CD14-positive monocyte (primary cell): ENCODE measurements around the gene MSH2. TPM values are rescaled to one million over a fixed set of nuclear protein-coding genes. Genes with fewer than 3 reads are reported as not detected.

Experiments used
- DNase-seq, 3 donors: peaks; one replicate each; pipeline ENCODE4 v3.0.0-alpha.2; 2011 to 2022
- H2AFZ ChIP-seq: 2 replicates; pipeline ENCODE4 v1.6.0; 2012; ENCODE audit warnings: mild to moderate bottlenecking, low read depth, low read length, inconsistent platforms; ENCODE audit not compliant: insufficient read depth, poor library complexity, severe bottlenecking
- H3K27ac ChIP-seq, 2 donors: 1 replicate in 1 of 2; 2 replicates in 1 of 2; pipeline ENCODE4 v1.5.1; 2012 to 2013; ENCODE audit warnings: low read length in 2 of 2, control low read depth in 1 of 2, inconsistent platforms in 1 of 2, low read depth in 1 of 2, mild to moderate bottlenecking in 1 of 2
- H3K27me3 ChIP-seq, 2 donors: one replicate each; pipeline versions ENCODE4 v1.6.0 to v1.6.1; 2011 to 2013; ENCODE audit warnings: low read length in 2 of 2; ENCODE audit not compliant: control insufficient read depth in 2 of 2, insufficient read depth in 2 of 2
- H3K36me3 ChIP-seq, 2 donors: replicated peaks in 1 of 2; 1 replicate in 1 of 2; 2 replicates in 1 of 2; pipeline versions ENCODE4 v1.5.1 to v1.6.1; 2012 to 2013; ENCODE audit warnings: low read length in 2 of 2, control low read depth in 1 of 2, inconsistent platforms in 1 of 2, mild to moderate bottlenecking in 1 of 2; ENCODE audit not compliant: insufficient read depth in 2 of 2, control insufficient read depth in 1 of 2
- H3K4me1 ChIP-seq, 2 donors: 1 replicate in 1 of 2; 2 replicates in 1 of 2; pipeline versions ENCODE4 v1.5.1 to v1.6.1; 2012 to 2013; ENCODE audit warnings: low read length in 2 of 2, control low read depth in 1 of 2, inconsistent platforms in 1 of 2, mild to moderate bottlenecking in 1 of 2, moderate library complexity in 1 of 2; ENCODE audit not compliant: insufficient read depth in 2 of 2, control insufficient read depth in 1 of 2
- H3K4me2 ChIP-seq: replicated peaks from 2 replicates; pipeline ENCODE3; 2012; ENCODE audit warnings: low read length, moderate library complexity, mild to moderate bottlenecking; ENCODE audit not compliant: poor library complexity, severe bottlenecking; ENCODE audit errors: extremely low read depth
- H3K4me3 ChIP-seq, 3 experiments: fragments of 200-600 bp in 1 of 3; sonication (generic) in 1 of 3; replicated peaks in 1 of 3; 1 replicate in 2 of 3; 2 replicates in 1 of 3; pipeline ENCODE4 v1.5.1; 2011 to 2013; ENCODE audit warnings: low read length in 3 of 3, mild to moderate bottlenecking in 3 of 3, control low read depth in 2 of 3, low read depth in 2 of 3, inconsistent platforms in 1 of 3, moderate library complexity in 1 of 3
- H3K79me2 ChIP-seq: 2 replicates; pipeline ENCODE4 v1.6.0; 2012; ENCODE audit warnings: mild to moderate bottlenecking, control low read depth, inconsistent platforms, low read length, moderate library complexity; ENCODE audit not compliant: insufficient read depth
- H3K9ac ChIP-seq: 2 replicates; pipeline ENCODE4 v1.6.0; 2017; ENCODE audit warnings: low read length, mild to moderate bottlenecking; ENCODE audit not compliant: insufficient read depth, poor library complexity, severe bottlenecking
- H3K9me3 ChIP-seq, 2 donors: replicated peaks in 1 of 2; 1 replicate in 1 of 2; 2 replicates in 1 of 2; pipeline versions ENCODE4 v1.5.1 to v1.6.1; 2012 to 2013; ENCODE audit warnings: low read length in 2 of 2, control low read depth in 1 of 2; ENCODE audit not compliant: control insufficient read depth in 1 of 2, insufficient read depth in 1 of 2
- H4K20me1 ChIP-seq: 2 replicates; pipeline ENCODE4 v1.6.0; 2012; ENCODE audit warnings: mild to moderate bottlenecking, low read length, control low read depth, moderate library complexity; ENCODE audit not compliant: insufficient read depth
- H3K27ac Mint-ChIP-seq, 7 donors: one replicate each; pipeline ENCODE4 v1.8.0; 2020; ENCODE audit warnings: mild to moderate bottlenecking in 7 of 7, mixed read lengths in 7 of 7, moderate library complexity in 6 of 7, inconsistent platforms in 2 of 7
- H3K27me3 Mint-ChIP-seq, 3 donors: one replicate each; pipeline ENCODE4 v1.8.0; 2021 to 2022; ENCODE audit warnings: low read depth in 3 of 3, mild to moderate bottlenecking in 3 of 3, mixed read lengths in 3 of 3, moderate library complexity in 3 of 3, inconsistent platforms in 1 of 3
- H3K36me3 Mint-ChIP-seq, 2 donors: one replicate each; pipeline ENCODE4 v1.8.0; 2020; ENCODE audit warnings: mixed read lengths in 2 of 2, inconsistent platforms in 1 of 2, mild to moderate bottlenecking in 1 of 2
- H3K4me1 Mint-ChIP-seq: one replicate; pipeline ENCODE4 v1.8.0; 2020; ENCODE audit warnings: mild to moderate bottlenecking, mixed read lengths
- H3K4me3 Mint-ChIP-seq, 2 donors: one replicate each; pipeline ENCODE4 v1.8.0; 2020; ENCODE audit warnings: mild to moderate bottlenecking in 2 of 2, mixed read lengths in 2 of 2, moderate library complexity in 1 of 2
- H3K9me3 Mint-ChIP-seq, 7 donors: one replicate each; pipeline ENCODE4 v1.8.0; 2020 to 2022; ENCODE audit warnings: mixed read lengths in 7 of 7, mild to moderate bottlenecking in 6 of 7, moderate library complexity in 6 of 7, inconsistent platforms in 2 of 7
- WGBS: methylation state at CpG from one replicate; pipeline ENCODE4 v1.1.5; 2013; ENCODE audit warnings: missing lambda C conversion rate; ENCODE audit not compliant: insufficient coverage; 5-methylcytosine and 5-hydroxymethylcytosine counted together
- intact Hi-C, 2 donors: fragments of 100-400 bp; cut with micrococcal nuclease; formaldehyde crosslinking; loops; one replicate each; pipeline versions ENCODE4 v1.15.0 to v1.15.1; 2023
- polyA plus RNA-seq, 3 donors: library from polyadenylated mRNA; depleted of rRNA in 1 of 3; unstranded in 2 of 3; stranded (reverse) in 1 of 3; fragments of 300-500 nt in 2 of 3; fragments of >200 nt in 1 of 3; fragmentation: Illumina TruSeq in 2 of 3; gene quantifications; 1 replicate in 2 of 3; 2 replicates in 1 of 3; pipeline ENCODE4 v1.2.3, GENCODE V29; 2012 to 2021
- TF ChIP-seq, protein P1 (sequence below): fragments of 200-600 bp; IDR thresholded peaks from one replicate; pipeline ENCODE4 v1.8.0; 2022; ENCODE audit warnings: antibody characterized with exemption, mild to moderate bottlenecking

MSH2 gene
- polyA plus RNA-seq, 3 donors: 1.5 to 2.8 (median 2.0) TPM

DNA sequence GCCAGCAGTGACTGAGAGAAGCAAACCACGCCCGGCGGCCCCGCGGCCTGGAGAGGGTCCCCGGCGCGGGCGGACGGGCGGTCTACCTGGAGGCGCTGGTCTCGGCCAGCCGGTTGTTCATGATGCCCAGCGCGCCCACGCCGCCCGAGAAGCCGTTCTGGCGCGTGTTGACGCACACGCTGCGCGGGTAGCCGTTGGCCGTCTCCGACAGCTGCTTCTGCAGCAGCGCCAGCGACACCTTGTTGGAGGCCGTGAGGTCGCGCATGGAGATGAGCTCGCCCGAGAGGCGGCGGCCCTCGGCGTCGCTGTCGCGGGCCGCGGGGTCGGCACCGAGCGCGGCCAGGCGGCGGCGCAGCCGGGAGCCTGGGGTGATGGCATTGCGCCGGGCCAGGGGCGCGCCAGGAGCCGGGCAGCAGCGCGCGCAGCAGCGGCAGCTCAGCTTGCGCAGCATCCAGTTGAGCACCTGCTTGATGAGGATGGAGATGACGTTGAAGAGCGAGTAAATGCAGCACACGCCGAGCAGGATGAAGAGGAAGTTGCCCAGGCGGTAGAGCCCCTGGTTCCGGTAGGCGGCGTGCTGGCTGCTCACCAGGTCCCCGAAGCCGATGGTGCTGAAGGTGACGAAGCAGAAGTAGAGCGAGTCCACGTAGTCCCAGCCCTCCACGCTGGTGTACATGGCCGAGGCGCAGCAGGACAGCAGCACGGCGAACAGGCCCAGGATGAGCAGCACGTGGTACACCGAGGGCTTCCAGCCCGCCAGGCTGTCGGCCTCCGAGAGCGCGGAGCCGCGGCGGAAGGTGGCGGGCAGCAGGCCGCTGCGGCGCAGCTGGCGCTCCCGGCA is 118.1 kb downstream of the MSH2 start:
- Histone ChIP-seq H3K9me3 (no peaks in the 10 kb centered on the region), H3K27ac (no peak overlapping the region), H4K20me1 (no peaks in the 10 kb centered on the region), H3K36me3 (no peaks in the 10 kb centered on the region), H3K4me3 (peak overlapping the region; percentile 19 to 75 (median 21)), H3K4me1 (peaks cover 11 to 22% of the 10 kb centered on the region in 2 donors), H3K79me2 (no peaks in the 10 kb centered on the region), H3K27me3 (peaks cover 0 to 4% of the 10 kb centered on the region in 2 donors), H2AFZ (peak overlapping the region; percentile 83), H3K4me2 (peak overlapping the region; percentile 88), H3K9ac (peak overlapping the region; percentile 1)
- peaks cover 23 to 30% (median 28%) of the 10 kb centered on the region in 3 donors for H3K27me3 Mint-ChIP-seq
- WGBS: under 1% methylated on average over 95 of the region's 97 CpGs
- H3K4me3 Mint-ChIP-seq: peak overlapping the region; percentile 76 to 92
- peaks cover 0 to 3% (median 0%) of the 10 kb centered on the region in 7 donors for H3K9me3 Mint-ChIP-seq
- no peak overlapping the region for H3K27ac Mint-ChIP-seq
- DNase-seq: peak; percentile 51 to 70 (median 55)
- intact Hi-C loops: no loop called here
- H3K4me1 Mint-ChIP-seq: peaks cover 19% of the 10 kb centered on the region
- no peaks in the 10 kb centered on the region for H3K36me3 Mint-ChIP-seq
- TF ChIP-seq, protein P1, sequence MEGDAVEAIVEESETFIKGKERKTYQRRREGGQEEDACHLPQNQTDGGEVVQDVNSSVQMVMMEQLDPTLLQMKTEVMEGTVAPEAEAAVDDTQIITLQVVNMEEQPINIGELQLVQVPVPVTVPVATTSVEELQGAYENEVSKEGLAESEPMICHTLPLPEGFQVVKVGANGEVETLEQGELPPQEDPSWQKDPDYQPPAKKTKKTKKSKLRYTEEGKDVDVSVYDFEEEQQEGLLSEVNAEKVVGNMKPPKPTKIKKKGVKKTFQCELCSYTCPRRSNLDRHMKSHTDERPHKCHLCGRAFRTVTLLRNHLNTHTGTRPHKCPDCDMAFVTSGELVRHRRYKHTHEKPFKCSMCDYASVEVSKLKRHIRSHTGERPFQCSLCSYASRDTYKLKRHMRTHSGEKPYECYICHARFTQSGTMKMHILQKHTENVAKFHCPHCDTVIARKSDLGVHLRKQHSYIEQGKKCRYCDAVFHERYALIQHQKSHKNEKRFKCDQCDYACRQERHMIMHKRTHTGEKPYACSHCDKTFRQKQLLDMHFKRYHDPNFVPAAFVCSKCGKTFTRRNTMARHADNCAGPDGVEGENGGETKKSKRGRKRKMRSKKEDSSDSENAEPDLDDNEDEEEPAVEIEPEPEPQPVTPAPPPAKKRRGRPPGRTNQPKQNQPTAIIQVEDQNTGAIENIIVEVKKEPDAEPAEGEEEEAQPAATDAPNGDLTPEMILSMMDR: no peak

- Histone ChIP-seq H3K9ac (no peak overlapping the region), H3K4me3 (peak overlapping the region in 1 of 3 experiments; percentile 75), H3K27me3 (peaks cover 0 to 4% of the 10 kb centered on the region in 2 donors), H2AFZ (peak overlapping the region; percentile 83), H3K36me3 (no peaks in the 10 kb centered on the region), H3K9me3 (no peaks in the 10 kb centered on the region), H3K4me1 (peaks cover 11 to 22% of the 10 kb centered on the region in 2 donors), H4K20me1 (no peaks in the 10 kb centered on the region), H3K79me2 (no peaks in the 10 kb centered on the region), H3K4me2 (peak overlapping the region; percentile 88), H3K27ac (no peak overlapping the region)
- no peak for DNase-seq
- H3K27ac Mint-ChIP-seq: no peak overlapping the region
- intact Hi-C loops: no loop called here
- H3K36me3 Mint-ChIP-seq: no peaks in the 10 kb centered on the region
- peaks cover 23 to 28% (median 28%) of the 10 kb centered on the region in 3 donors for H3K27me3 Mint-ChIP-seq
- H3K4me1 Mint-ChIP-seq: peaks cover 19% of the 10 kb centered on the region
- peak overlapping the region; percentile 24 to 92 for H3K4me3 Mint-ChIP-seq
- WGBS: 11% methylated on average over 13 of the region's 22 CpGs
- TF ChIP-seq, protein P1: no peak
- H3K9me3 Mint-ChIP-seq: peaks cover 0 to 3% (median 0%) of the 10 kb centered on the region in 7 donors
Observed at GRCh38 chr2:47521666-47522285, 118.8 kb downstream of the MSH2 start.
